ENCODE results near the gene MOCS3.
A peak's percentile ranks its signal among the peaks of the same experiment; 100 is the strongest.

The MOCS3 gene, protein sequence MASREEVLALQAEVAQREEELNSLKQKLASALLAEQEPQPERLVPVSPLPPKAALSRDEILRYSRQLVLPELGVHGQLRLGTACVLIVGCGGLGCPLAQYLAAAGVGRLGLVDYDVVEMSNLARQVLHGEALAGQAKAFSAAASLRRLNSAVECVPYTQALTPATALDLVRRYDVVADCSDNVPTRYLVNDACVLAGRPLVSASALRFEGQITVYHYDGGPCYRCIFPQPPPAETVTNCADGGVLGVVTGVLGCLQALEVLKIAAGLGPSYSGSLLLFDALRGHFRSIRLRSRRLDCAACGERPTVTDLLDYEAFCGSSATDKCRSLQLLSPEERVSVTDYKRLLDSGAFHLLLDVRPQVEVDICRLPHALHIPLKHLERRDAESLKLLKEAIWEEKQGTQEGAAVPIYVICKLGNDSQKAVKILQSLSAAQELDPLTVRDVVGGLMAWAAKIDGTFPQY

DNA sequence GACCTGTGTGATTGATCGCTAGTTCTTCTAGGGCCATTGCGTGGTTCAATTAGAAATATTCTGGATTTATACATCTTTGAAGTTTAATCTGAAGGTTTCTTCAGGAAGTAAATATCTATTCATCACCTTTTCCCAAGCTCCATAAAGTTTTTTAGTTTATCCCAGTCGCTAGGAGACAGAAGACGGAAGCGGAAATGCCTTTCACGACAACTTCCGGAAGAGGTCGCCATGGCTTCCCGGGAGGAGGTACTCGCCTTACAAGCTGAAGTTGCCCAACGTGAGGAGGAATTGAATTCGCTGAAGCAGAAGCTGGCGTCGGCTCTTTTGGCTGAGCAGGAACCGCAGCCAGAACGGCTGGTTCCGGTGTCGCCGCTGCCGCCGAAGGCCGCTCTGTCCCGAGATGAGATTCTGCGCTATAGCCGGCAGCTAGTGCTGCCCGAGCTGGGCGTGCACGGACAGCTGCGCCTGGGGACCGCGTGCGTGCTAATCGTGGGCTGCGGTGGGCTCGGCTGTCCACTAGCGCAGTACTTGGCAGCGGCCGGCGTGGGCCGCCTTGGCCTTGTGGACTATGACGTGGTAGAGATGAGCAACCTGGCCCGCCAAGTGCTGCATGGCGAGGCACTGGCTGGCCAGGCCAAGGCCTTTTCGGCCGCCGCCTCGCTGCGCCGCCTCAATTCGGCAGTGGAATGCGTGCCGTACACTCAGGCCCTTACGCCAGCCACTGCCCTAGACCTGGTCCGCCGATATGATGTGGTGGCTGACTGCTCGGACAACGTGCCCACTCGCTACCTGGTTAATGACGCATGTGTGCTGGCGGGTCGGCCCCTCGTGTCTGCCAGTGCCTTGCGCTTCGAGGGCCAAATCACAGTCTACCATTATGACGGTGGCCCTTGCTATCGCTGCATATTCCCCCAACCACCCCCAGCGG is at the start of gene MOCS3:
TSS of gene MOCS3 (plus strand) at position 204 of the 928 bp plus-strand sequence. CDS start at position 229, 25 bp downstream.
- DNase-seq: peak; percentile 94 to 95

- DNase-seq: no peak
Measured at GRCh38 chr20:50909413-50909812, 49.2 kb upstream of the MOCS3 start.

DNA sequence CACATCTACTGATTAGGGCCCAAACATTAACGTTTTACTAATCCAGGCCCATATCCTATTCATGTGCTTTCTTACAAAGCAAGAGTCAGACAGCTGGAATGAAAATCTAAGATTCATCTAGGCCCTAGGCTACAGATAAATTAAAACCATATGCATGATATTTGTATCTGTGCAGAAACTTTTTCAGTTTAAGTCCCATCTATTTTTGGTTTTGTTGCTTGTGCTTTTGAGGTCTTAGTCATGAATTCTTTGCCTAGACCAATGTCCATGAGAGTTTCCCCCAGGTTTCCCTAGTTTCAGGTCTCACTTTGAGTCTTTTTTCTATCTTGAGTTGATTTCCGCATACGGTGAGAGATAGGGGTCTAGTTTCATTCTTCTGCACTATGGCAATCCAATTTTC is 47.6 kb upstream of the MOCS3 start:
- no peak for DNase-seq

GRCh38 chr20:50911716-50912115 is 46.9 kb upstream of the MOCS3 start:
- DNase-seq: no peak

DNA sequence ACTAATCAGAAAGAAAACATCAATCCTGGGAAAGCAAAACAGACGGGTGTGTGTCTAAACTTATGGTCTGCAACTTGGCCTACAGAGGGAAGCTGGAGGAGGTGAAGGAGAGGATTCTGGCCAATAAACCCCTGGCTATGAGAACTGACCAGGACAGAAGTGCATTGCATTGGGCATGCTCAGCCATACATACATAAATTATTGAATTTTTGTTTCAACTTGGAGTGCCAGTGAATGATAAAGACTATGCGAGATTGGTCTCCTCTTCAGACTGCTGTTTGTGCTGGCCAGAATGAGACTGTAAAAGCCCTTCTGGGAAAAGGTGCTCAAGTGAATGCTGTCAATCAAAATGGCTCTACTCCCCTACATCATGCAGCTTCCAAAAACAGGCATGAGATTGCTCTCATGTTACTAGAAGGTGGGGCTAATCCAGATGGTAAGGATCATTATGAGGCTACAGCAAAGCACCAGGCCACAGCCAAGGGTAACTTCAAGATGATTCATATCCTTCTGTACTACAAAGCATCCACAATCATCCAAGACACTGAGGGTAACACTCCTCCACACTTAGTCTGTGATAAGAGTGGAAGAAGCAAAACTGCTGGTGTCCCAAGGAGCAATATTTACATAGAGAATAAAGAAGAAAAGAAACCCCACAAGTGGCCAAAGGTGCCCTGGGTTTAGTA is 44.8 kb upstream of the MOCS3 start:
- DNase-seq: peak in 1 of 2 experiments; percentile 28

GRCh38 chr20:50915424-50915823 is 43.2 kb upstream of the MOCS3 start:
- no peak for DNase-seq

- DNase-seq: no peak
Measured at GRCh38 chr20:50916257-50916656, 42.4 kb upstream of the MOCS3 start.

DNA sequence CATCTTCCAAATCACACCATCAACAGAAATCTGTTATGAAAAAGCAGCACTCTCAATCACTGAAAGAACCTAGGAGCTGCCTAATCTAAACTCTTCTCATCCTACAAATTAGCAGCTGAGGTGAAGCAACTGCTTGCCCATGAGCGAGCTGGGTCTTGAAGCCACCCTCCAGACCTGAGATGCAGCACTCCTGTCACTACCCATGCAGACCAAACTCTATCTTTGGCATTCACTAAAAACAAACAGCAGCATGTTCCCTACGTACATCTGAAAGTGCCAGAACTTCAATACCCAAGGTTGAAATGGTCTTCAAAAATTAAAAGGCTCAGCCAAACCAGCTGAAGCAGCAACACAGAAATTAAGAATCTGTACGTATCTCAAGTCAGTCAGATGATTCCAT is 41.7 kb upstream of the MOCS3 start:
- DNase-seq: no peak

GRCh38 chr20:50918403-50918802 is 40.2 kb upstream of the MOCS3 start:
- peak; percentile 27 to 30 for DNase-seq

DNA sequence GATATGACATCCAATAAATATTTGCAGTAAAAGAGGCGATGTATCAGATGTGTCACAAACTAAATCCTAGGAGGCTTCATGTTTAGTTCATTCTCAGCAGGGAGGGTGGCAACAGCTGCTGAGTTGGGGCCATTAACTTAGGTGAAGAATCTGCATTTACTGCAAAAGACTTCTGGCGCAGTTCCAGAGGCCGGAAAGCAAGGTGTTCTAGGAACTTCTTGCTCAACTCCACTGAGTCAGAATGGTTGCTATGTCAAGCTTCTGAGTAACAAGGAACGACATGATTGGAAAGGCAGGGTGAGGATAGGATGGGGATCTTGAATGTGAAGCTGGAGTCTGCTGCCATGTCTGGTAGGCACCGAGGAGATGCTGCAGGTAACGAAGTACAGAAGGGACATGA is 39.1 kb upstream of the MOCS3 start:
- DNase-seq: peak in 1 of 2 experiments; percentile 13

DNA sequence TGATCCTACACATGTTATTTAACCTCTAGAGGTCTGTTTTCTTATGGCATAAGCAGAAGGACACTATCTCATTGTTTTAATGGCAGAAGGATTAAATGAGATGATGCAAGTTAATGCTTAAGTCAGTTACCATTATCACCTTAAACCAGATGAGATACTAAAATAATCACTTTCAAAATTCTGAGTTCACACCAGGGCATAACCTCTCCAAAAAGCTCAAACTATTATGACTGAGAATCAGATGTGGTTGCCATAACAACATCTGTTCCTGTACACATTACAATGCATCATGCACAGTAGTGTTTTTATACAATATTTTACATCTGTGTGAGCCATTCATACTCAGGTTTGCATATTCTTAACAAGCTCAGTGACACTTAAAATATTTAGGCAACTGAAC is 37.6 kb upstream of the MOCS3 start:
- no peak for DNase-seq

- DNase-seq: no peak
Measured at GRCh38 chr20:50921803-50922501, 36.7 kb upstream of the MOCS3 start.

GRCh38 chr20:50924261-50924920 is 34.2 kb upstream of the MOCS3 start:
- no peak for DNase-seq

DNA sequence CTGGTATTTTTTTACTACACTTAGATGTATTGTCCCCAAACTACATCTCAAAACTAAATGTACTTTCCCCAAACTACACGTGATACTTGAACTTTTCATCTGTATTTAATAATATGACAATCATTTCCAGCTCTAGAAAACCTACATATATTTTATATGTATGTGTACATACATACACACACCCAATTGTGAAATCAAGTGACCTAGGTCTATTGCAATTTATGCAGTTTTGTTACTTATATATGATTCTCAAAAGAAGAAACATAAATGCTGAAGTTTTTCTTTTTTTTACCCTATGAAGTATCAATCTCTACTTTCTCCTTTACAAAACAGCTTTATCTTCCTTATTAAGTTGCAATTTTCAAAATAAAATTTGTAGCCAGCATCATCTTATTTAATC is 32.1 kb upstream of the MOCS3 start:
- DNase-seq: no peak

- no peak for DNase-seq
Measured at GRCh38 chr20:50928469-50928868, 30.1 kb upstream of the MOCS3 start.

DNA sequence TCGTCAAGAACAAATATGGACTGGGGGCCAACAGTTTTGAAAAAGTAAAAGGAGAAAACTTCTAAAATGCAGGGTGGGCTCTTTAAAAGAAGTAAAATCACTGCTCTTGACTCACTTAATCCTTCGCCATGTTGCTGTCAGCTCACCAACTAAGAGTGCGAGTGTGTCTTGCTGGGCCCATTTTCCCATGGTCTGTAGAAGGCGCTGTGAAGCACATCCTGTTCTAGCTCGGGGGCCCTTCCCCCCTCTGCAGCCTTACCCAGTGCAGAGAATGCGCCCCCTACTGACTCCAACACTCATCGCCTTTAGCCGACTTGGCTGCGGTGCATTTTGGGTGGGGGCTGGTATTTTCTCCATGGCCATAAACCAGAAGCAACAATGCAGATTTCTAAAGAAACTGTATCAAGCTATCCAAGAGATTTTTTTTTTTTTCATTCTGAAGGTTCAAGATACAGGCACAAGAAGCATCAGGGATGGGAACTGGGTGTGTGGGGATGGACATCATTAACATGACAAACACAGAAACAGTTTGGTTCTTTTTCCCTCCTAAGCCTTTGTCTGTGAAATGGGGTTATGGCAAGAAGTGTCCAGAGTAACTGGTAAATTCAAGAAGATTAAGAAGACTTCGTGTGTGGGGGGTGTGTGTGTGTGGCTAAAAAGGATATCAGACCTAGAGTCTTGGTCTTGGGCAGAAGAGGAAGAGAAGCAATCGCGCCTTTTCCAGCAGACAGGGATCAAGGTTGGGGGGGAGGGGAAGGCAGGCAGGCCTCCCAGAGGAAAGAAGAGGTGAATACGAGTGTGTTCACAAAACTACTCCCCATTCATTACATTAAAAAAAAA is 29.1 kb upstream of the MOCS3 start:
- DNase-seq: peak; percentile 94 to 96

GRCh38 chr20:50930139-50930975 is 28.3 kb upstream of the MOCS3 start:
- DNase-seq: peak in 1 of 2 experiments; percentile 30

GRCh38 chr20:50930976-50931305 is 27.7 kb upstream of the MOCS3 start:
- DNase-seq: no peak

GRCh38 chr20:50931306-50932015 is 27.2 kb upstream of the MOCS3 start, which contains the start of gene ADNP:
ADNP (minus strand) TSS chr20:50931437; CDS start chr20:50903996, 27,441 bp downstream.
- peak; percentile 93 to 96 for DNase-seq

All from NCI-H446 (cell line).